Dedifferentiated amniotic fluid mesenchymal stem cell (primary cell): ENCODE measurements around the gene BAZ2B.

ENCODE experiments used
- DNase-seq: peaks from one replicate; pipeline ENCODE4 v3.0.0-alpha.2; 2016; ENCODE audit errors: extremely low spot score

The BAZ2B gene

DNA sequence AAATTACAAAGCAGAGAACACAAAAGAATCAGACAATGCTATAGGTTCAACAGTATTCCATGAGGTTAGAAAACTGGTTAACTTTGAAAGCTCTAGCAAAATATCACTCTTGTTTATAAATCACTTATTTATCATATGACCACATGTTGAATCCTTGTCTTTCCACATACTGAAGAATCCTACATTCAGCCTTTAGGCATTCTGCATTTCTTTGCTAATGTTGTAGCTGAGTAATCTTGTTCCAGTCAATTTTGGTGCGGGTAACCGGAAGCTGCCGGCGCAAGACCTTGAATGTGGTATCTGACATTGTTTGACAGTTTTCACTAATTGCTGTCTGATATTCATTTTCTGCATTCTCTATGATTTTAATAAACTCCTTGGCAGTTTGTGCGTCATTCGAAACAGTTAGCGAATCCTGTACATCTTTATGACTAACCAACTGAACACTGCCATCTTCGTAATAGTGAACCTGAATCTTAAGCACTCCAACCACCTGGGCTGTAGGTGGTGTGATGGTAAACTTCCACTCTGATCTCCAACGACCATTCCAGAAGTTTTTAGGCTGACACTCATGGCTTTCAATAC is 154.1 kb downstream of the BAZ2B start:
- no peak for DNase-seq

DNA sequence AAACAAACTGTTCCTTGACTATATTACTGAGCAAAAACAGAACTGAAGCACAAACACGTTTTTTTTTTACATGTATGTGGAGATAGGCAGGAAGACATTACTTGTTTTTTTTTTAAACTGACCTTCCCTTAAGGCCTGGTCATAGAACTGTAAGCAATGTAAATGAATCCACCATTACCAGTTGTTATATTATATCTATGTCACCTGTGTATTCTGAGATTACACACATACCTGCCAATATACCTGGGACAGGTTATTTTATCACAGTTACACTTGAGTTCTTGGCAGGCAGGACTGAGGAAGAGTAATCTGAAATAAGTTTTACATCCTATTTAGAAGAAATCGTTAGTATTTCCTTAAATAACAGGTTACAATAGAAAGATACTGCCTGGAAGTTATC is 155.3 kb downstream of the BAZ2B start:
- DNase-seq: no peak

DNA sequence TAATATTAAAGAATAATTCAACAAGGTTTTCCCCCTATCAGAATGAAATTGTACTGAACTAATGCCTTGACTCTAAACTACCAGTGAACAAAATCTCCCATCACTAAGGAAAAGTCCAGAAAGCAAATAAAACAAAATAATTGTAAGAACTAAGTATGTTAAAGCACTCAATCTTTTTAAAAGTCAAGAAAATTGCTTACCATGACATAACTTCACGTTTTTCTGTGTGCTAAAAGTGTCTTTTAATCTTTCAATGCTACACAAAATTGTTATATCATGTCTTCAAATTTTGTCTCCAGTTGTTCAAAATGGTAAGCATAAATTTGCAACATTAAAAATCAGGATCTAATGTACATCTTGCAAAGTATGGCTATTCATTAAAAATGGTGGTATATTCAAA is 156.1 kb downstream of the BAZ2B start:
- no peak for DNase-seq

DNA sequence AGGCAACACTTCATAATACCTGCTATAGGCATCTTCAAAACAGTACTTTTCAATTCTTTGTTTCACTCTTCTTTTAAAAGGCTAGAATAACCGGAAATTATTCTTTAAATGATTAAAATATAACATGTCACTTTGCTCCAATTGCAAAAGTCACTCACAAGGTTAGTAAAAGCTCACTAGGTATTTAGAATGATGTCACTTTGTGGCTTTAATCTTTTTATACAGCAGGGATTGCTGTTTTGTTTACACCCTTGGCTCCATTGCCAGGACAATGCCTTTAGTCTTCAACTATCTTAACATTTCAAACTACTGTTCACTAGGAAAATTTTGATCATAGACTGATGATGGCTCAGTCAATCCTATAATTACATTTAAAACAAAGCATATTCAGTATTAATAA is 157.1 kb downstream of the BAZ2B start:
- no peak for DNase-seq

DNA sequence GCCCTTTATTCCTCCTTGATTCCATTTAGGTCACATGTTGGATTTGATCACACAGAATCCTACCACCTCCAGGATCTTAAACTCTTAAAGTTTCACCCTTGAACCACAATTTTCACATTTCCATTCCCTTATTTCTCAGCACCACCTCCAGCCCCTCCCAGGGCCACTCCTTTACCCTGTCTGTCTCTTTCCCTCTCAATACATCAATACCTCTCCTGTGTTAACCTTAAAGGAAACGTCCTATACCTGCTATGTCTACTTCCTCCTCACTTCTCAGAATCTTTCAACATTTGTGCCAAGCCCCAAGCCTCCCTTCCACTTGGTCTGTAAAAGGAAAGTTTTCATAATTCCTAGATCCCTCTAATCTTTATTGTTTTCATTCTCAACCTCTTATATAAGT is 158.8 kb downstream of the BAZ2B start:
- no peak for DNase-seq

DNA sequence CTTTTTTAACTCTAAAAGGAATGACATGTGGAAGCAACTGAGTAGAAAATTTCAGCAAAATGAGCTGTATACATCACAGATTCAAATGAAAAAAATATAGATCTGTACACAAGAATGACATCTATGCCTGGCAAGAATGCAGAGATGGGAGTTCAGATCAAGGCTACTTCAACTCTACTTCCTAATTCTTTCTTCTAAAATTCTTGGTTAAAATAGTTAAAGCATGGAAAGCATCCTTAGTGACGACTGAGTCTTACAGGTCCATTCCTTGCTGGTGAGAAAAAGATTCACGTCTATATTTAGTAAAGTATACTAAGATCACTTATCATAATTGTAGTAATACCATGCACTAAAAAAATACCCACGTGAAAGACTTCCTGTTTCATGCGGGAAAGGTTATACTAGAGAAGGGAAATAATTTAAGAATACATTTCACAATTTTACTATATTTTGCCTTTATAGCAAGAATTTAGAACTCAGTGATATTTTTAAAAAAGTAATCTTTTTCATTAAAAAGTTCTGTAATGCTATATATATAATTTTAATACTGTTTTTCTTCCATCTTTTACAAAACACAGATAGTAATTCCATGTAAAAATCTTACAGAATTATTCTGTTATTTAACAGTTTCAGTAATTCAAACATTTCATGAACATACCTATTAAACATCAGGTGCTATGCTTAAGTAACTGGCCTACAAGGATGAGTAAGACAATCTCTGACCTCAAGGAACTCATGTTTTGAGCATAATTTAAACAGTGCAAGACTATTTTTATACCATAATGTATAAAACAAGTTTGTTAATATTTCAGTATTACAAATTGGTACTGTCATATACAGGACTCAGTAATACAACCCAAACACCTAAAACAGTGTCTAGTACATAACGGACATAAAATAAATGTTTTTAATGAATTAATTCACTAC is 159.6 kb downstream of the BAZ2B start:
- DNase-seq: no peak

DNA sequence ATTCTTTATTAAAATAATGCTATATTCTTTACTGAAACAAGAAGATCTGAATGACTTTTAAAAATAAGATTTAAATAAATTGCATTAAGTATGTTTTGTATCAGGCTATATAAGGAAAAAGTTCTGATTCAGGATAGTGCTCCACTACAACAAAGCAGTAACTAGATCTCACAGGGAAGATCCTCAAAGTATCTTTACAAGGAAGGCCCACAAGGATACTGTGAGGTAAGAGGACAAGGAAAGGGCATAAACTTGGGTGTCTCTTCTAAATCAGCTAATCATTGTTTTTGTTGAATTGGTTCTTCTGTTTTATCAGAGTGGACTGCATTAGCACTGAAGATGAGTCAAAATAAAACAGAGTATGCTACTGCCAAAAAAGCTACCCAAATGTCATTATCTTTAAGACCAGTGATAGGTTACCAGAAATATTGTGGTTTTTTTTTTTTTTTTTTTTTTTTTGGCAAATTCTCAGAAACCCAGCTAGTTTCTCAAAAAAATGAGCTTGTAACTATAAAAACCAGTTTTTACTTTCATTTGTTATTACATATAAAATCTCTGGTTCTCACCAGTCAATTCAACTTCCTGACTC is 160.9 kb downstream of the BAZ2B start:
- DNase-seq: no peak

DNA sequence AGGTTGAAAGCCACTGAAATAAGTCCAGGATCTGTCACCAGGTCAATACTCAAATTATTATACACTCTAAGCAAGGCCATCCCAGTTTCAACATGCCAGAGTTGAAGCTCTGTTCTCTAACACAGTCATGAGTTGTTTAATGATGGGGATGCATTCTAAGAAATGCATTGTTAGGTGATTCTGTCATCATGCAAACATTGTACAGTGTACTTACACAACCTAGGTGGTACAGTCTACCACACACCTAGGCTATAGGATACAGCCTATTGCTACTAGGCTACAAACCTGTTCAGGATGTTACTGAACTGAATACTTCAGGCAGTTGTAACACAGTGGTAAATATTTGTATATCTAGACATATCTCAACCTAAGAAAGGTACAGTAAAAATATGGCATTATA is 162.2 kb downstream of the BAZ2B start:
- DNase-seq: no peak

DNA sequence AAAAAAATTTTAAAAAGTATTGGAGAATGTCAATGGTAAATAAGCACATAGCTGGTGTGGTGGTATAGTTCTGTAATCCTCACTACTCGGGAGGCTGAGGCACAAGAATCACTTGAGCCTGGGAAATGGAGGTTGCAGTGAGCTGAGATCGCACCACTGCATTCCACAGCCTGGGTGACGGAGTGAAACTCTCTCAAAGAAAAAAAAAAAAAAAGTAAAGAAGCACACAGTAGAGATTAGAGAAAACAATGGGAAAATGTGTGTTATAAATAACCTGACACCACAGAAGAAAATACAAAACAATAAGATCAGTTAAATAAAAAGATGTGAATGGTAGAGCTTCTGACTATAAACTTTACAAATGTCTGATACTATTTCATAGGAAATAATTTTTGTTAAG is 166.2 kb downstream of the BAZ2B start:
- DNase-seq: no peak

DNA sequence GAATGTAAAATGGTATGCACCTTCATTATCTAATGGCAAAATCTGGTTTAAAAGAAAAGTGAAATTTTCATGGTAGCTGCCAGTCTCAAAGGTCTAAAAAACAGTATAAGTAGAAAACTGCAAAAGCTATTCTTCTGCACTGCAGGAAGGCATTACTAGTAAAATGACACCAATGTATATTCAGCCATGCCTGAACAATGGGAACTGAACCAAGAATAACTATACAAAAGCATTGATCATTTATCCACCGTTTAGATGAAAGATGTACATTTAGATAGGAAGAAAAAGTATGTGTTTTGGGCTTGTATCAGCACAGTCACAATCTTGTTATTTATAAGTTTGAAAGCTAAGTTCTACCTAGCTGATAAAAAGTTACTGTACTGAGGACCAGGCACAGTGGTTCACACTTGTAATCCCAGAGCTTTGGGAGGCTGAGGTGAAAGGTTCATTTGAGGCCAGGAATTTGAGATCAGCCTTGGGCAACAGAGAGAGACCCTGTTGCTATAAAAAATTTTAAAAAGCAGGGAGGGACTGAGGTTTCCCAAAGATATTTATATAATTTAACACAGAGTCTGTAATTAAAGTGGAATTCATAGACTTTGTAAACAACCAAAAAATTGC is 166.7 kb downstream of the BAZ2B start:
- no peak for DNase-seq

DNA sequence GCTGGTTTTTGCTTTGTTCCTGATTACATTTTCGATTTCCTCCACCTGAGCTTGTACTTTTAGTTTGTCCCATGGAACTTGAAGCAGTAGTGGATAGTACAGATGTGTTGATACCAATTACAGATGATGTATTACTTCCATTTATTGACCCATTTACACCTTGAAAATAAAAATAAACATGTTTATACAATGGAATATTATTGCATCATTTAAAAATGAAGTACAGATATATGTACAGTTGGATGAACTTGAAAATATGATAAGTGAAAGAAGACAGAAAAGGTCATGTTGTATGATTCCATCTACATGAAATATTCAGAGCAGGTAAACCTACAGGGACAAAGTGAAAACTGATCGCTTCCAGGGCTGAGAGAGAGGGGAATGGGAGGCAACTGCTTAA is 169.5 kb downstream of the BAZ2B start:
- no peak for DNase-seq

DNA sequence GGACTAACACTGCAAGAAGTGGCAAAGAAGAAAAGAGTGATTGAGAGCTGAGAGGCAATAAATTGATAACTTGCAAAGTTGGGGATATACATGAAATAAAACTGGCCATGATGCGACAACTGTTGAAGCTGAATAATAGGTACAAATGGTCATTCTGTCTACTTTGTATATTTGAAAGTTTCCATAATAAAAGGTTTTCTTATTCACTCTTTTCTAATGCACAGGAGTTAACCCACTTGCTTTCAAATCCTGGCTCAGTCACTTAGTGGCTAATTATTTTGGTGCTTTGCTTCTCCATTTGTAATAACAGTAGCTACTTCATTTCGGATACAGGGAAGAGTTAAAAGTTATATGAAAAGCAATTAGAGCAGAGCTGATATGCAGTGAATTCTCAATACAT is 170.1 kb downstream of the BAZ2B start:
- no peak for DNase-seq

DNA sequence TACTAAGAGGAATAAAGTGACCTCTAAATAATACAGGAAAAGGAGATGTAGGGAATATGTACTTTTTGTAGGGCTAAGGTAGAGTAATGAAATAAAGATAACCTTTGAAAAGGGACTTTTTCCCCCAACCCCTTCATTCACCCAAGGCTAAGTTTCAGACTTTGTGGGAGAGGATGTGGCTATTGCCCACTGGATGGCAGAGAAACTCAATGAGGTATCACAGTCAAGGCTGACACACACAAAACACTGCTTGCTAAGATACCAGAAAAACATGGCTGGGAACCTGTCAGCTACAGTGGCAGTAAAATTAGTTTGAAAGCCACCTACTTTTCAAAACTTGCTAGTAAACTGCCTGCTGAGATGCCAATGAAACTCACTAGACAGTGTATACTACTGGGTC is 171.0 kb downstream of the BAZ2B start:
- DNase-seq: no peak

DNA sequence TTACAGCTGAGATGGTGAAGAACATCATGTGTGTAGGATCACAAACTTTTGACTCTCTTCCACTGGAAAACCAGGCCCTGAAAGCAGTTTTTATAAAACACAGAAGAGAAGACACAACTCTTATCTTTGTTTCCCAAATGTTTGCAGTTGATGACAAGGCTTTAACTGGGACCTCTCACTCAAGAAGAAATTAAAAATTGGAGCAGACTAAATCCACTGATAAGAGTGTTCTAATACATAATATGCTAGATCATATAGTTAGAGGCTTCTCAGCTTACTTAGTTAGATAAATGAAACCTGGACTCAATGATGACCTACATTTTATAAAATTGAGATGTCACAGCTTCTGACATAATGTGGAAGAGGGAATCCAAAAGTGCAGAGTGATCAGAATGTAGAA is 171.6 kb downstream of the BAZ2B start:
- DNase-seq: no peak

DNA sequence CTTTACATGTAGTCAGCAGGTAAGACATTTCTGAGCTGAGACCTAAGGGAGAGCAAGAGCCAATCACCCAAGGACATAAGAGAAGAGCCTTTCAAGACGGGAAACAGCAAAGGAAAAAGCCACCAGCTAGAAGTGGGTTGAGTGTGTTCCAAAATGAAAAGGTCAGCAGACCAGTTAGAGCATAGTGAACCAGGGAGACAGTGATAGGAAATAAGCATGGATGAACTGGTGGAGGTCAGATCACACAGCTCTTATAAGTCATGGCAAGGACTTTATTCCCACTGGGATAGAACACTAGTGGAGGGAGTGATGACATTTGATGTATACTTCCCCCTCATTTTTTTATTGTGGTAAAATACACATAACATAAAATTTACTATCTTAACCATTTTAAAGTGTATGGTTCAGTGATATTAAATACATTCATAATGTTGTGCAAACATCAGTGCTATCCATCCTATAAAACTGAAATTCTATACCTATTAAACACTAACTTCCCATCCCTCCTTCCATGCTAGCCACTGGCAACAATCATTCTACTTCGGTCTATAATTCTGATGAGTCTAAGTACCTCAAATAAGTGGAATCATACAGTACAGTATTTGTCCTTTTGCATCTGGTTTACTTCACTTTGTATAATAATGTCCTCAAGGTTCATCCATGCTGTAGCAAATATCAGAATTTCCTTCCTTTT is 174.0 kb downstream of the BAZ2B start:
- no peak for DNase-seq

DNA sequence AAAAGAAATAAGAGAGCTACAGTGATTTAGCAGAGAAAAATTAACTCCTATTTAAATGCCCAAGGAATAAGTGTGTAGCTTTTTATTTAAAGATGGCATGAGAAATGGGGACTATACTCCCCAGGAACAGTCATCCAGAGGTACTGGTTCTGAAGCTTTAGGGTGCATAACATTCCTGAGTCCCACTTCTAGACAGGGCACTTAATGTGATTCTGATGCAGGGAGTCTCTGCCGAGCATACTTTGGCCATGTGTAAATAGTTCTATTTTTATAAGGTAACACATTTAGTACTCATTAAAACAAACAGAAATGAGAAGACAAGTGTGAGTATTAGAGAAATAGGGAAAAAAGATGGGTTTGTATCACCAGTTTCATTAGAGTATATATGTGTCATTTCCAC is 175.2 kb downstream of the BAZ2B start:
- DNase-seq: no peak

DNA sequence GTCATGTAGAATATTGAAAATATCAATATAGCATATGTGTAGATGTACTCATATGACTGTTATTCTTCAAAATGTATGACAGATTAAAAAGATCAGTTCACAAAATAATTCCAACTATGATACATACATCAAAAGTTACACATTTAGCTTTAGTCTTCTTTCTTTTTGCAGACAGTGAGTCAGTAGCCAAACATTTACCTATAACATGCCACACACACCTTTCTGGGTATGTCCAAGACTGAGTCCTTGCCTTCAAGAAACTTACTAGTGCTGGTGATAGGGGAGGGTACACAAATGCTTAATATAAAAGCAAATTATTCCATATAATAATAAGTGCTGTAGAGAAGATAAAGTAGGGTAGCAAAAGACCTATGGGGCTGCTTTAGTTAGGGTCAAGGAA is 176.9 kb downstream of the BAZ2B start:
- no peak for DNase-seq

DNA sequence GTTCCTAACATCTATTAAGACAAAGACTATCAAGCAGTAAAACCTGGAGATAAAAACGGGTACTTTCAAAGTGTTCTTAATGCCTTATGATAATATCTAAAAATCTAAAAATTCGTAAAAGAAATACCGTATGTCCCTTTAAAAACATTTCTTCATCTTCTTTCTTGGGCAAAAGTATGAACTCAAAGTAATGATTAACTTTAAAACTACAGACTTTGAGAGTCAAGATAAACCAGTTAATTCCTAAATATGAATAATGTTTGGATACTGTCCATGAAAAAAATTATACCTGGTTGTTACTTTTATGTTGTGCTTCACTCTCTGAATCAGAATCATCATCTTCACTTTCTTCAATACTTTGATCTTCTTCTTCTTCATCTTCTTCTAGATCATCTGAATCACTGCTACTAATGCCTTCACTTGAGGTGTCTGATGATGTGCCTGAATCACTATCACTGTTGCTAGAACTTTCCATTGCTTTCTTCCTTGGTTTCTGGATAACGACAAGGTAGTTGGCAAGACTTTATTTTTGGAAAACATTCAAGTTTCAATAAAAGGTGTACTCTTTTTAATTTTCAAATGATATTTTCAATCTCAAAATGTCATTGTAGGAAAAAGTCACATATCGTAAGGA is 177.5 kb downstream of the BAZ2B start:
- DNase-seq: no peak

DNA sequence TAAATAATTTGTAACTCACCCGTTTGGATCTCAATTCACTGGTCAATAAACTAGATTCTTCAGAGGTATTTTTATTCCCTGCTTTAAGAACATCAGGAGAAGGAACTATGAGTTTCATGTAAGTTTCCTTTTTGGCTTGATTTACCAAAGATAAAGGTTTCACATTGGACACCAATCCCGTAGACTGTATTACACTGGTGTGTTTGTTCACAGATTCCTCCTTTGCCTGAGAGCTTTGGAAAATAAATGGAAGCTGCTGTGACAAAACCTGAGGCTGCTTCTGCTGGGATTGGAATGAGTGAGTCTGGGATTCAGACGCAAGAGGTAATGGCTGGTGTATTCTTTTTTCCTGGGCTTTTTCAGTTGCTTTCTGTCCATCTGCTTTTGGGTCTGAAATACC is 178.1 kb downstream of the BAZ2B start:
- no peak for DNase-seq

DNA sequence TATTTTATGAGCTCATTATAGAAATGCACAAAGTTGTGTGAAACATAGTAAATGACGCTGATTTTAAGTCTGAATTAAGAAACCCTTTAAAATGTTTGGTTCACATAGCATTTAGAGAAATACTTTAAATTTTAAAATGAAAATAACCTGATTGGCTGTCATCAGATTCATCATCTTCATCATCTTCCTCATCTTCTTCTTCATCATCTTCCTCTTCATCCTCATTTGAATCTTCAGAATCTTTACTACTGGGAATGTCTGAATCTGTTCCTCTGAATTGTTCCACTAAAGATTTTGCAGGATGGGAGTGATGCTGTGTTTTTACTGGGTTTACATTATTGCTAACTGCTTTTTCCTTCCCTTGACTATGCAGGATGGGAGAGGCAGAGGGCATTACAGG is 183.7 kb downstream of the BAZ2B start:
- no peak for DNase-seq

DNA sequence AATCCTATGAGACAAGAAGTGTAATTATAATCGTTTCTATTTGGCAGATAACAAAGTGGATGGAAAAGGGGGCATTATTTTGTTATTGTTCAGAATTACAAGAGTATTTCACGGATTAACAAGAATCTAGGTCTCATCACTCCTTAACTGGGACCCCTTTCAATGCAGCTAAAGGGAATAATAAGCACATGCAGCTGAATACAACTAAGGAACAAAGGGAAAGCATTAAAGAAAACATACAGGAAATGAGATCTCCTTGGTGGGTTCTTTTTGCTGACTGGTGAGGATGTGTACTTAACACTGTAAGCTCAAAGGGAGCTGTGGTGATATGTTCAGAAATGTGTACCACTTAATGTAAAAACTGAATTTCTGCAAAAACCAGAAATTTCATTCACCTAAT is 189.3 kb downstream of the BAZ2B start:
- DNase-seq: no peak

DNA sequence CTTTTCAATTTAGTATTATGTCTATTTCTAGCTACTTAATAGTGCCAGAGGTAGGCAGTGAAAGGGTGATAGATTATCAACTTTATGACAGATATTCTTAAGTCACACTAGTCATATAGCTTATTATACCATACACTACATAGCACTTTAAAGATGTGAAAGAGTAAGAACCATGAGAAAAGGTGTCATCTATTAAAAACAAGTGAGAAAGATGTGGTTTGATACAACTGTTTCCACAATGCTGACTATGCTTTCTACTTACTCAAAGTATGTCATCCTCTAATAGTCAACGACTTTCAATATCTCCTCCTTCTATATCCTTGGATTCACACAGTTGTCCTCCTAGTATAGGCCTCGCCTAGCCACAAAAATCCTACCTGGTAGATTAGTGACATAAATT is 196.9 kb downstream of the BAZ2B start:
- no peak for DNase-seq
